GM20000 (cell line): Measurements from ENCODE around the gene VANGL1.
"Not testable (repeated sequence)": the region's sequence is repeated elsewhere in the genome, so short reads cannot be mapped to it uniquely, and the experiment has no call there.

Experiments used
- DNase-seq: peaks from one replicate; pipeline ENCODE4 v3.0.0; 2012; ENCODE audit warnings: low spot score
- TF ChIP-seq, protein P1 (sequence below): IDR thresholded peaks from 2 replicates; pipeline ENCODE4 v1.5.1; 2012; ENCODE audit warnings: mild to moderate bottlenecking, control low read depth; ENCODE audit errors: extremely low read depth, missing control alignments

The VANGL1 gene

DNA sequence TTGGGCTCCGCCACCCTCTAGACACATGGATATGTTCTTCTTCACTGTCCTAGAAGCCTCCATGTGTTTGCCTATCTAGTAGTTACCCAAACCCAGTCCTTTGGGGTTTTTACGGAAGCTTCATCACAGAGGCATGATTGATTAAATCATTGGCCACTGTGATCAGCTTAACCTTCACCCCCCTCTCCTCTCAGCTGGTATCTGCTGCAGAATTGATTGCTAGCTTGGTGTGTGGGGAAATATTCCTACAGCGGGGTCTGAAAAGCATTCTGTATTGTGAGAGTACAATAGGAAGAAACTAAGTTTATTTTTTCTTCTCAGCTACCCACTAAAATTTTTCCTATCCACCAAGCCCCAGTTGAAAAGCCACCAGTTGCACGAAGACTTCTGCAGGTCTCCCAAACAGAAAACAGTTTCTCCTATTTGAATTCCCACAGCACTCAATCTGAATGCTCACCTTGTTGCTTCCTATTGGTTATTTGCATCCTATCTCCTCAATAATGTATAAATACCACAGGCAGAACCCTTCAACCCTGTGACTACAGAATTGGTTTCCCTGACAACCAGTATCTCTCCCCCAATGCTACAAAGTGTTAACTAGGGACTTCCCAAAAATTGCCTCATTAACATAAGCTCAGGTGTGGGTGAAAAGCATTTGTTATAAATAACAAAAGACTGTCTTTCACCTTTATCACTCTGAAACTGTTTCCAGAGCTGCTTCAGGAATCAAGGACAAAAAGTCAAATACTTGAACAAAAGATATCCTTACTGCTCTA is 9.3 kb upstream of the VANGL1 start:
- TF ChIP-seq, protein P1, sequence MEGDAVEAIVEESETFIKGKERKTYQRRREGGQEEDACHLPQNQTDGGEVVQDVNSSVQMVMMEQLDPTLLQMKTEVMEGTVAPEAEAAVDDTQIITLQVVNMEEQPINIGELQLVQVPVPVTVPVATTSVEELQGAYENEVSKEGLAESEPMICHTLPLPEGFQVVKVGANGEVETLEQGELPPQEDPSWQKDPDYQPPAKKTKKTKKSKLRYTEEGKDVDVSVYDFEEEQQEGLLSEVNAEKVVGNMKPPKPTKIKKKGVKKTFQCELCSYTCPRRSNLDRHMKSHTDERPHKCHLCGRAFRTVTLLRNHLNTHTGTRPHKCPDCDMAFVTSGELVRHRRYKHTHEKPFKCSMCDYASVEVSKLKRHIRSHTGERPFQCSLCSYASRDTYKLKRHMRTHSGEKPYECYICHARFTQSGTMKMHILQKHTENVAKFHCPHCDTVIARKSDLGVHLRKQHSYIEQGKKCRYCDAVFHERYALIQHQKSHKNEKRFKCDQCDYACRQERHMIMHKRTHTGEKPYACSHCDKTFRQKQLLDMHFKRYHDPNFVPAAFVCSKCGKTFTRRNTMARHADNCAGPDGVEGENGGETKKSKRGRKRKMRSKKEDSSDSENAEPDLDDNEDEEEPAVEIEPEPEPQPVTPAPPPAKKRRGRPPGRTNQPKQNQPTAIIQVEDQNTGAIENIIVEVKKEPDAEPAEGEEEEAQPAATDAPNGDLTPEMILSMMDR: no peak
- no peak for DNase-seq

DNA sequence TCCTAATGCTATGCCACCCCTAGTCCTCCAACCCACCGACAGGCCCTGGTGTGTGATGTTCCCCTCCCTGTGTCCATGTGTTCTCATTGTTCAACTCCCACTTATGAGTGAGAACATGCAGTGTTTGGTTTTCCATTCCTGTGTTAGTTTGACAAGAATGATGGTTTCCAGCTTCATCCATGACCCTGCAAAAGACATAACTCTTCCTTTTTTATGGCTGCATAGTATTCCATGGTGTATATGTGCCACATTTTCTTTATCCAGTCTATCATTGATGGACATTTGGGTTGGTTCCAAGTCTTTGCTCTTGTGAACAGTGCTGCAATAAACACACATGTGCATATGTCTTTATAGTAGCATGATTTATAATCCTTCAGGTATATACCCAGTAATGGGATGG is 8.2 kb upstream of the VANGL1 start:
- DNase-seq: not testable (repeated sequence)

DNA sequence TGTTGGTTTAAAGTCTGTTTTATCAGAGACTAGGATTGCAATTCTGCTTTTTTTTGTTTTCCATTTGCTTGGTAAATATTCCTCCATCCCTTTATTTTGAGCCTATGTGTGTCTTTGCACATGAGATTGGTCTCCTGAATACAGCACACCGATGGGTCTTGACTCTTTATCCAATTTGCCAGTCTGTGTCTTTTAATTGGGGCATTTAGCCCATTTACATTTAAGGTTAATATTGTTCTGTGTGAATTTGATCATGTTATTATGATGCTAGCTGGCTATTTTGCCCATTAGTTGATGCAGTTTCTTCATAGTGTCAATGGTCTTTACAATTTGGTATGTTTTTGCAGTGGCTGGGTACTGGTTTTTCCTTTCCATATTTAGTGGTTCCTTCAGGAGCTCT is 4.5 kb upstream of the VANGL1 start:
- DNase-seq: not testable (repeated sequence)

DNA sequence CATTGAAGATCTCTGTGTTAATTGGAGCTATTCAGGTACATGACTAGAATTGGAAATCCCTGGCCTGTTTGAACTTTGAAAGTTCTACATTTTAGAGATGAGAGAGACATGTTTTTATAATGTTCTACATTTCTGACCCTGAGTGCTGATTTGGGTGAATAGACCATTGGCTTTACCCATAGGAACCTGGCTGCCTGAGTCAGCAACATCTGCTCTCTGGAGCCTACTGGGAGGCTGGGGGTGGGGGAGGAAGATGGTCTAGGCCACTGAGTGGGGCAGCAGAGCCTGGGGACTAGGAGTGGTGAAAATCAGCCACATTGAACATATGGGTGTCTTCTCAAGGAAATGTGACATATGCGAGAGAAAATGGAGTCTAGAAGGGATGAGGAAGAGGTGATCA is 1.4 kb upstream of the VANGL1 start:
- TF ChIP-seq, protein P1: no peak
- no peak for DNase-seq

DNA sequence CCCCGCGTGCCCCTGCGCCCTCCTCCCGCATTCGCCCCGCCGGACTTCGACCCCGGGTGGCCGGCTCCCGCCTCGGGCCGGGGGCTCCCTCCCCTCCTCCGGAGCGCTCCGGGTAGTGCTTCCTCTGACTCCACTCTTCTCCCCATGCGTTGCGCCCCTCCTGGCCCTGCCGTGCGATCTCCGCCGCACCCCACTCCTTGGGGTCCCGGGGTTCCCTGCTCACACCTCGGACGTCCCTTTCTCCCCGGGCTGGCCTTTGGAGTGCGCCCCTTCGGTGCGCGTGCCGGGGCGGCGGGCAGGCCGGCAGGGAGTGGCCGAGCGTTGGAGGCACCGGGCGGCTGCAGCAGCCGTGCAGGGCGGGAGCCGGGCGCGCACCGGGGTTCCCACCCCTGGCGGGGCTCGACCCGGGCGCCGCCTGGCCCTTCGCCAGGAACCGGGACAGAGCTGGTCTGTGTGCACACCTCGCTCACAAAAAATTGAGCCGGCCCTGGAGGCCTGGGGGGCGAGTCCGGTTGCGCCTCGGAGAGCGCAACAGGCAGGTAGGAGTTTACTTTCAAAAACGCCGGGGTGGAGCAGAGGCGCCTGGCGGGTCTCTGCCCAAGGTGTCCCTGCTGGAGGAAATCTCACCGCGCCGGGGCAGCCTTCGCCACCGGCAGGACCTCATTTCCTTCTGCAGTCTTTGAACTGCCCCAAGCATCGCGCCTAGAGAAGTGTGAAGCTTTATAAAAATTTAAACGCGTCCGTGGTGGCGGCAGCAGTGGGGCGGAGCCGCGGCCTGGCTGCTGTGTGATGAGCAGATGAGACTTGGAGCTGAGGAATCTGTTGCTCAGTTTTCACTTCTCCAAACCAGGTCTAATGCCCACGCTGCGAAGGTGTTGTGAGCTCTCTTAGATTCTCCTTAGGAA is 650 bp downstream of the VANGL1 start:
- DNase-seq: peak; percentile 83
- TF ChIP-seq, protein P1: no peak

DNA sequence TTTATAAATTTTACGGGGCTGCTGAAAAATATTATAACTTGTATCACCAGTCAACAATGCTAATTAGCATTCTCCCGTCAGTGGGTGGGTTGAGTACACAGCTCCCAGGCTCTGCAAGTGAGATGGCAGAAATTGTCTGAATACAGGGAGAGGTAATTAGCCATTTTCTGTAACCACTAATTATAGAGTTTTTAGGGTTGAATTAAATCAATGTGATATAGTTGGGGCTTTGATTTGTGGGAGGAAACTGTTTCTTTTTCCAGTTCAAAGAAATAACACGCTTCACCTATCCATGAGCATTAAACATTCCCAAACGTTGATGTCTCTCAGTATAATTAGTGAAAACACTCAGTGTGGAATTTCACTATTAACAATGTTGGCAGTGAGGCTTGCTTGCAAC is 1.5 kb downstream of the VANGL1 start:
- TF ChIP-seq, protein P1: no peak
- DNase-seq: no peak

DNA sequence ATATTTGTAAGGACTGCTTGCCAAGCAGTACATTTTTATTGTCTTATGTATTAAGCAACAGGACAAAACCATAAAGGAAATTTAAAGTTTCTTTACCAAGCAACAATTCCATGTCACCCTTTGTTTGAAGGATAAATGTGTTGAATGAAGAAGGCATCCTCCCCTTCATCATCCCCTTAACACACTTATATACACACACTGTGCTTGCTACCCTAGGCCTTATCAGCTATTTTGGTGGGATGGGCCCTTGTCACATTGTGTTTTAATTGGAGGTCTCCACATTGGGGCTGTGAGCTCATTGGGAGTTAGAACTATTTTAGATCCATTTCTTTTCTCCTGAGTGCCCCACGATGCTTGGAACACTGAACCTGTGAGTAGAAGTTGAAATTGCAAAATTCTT is 1.9 kb downstream of the VANGL1 start:
- TF ChIP-seq, protein P1: no peak
- DNase-seq: no peak

DNA sequence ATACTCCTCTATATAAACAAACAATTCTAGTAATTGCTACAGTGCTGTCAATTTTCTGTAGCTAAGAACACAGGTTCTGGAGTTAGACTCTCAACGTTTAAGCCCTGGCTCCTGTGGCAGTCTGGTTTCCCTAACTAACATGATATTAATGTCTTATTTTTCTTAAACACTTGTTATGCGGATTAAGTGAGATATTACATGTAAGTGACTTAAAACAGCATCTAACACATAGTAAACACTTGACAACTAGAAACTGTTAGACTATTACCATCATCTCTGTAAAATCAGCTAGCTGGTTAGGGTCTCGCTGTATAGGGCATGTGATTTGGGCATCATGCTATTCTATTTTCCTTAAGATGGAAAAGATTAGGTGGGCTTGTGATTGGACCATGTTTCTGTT is 2.3 kb downstream of the VANGL1 start:
- TF ChIP-seq, protein P1: no peak

More for the DNA sequence above, 2.3 kb downstream of the VANGL1 start:
- no peak for DNase-seq
